Left colon (tissue), 2 donors: ENCODE measurements around the gene LIPT2. TPM values are rescaled to one million over a fixed set of nuclear protein-coding genes. Genes with fewer than 3 reads are reported as not detected.

Source experiments
- ATAC-seq: fragments of 200-7000 bp; cut with Tn5 transposase; one replicate; pipeline ENCODE4 v1.9.1; 2020; ENCODE audit warnings: mild to moderate bottlenecking, moderate library complexity
- DNase-seq, 2 donors: peaks; one replicate each; pipeline ENCODE4 v3.0.0-alpha.2; 2020
- intact Hi-C, 2 donors: fragments of 100-400 bp; cut with DNase I in 1 of 2; cut with micrococcal nuclease in 1 of 2; formaldehyde crosslinking; loops; one replicate each; pipeline versions ENCODE4 v1.11.2 to v1.14.0; 2022; cut with DNase I, micrococcal nuclease
- total RNA-seq, 2 donors: library from RNA; stranded (reverse); fragmentation: NEBNext Ultra II Directional; extraction: Animal tissue kit (Norgen Biotek cat#: 25700); gene quantifications; one replicate each; pipeline ENCODE4 v1.2.1, GENCODE V29; 2021
- donor health status: DM: no; HTN: no; CAD: no.
- donor health status: DM: yes; HTN: yes; CAD: no.

LIPT2 gene
- total RNA-seq, 2 donors from 2014 or later, result 2.5 to 3.4 TPM

- intact Hi-C loops, result loop anchor here (2.0 to 10.0 kb wide), 3 partner anchors 60 to 193 kb away; no protein-coding TSS in a partner anchor
Observed at GRCh38 chr11:74447720-74448119, 45.8 kb downstream of the LIPT2 start.

GRCh38 chr11:74446532-74446938, 47.0 kb downstream of the LIPT2 start:
- intact Hi-C loops, result loop anchor here (5.0 to 10.0 kb wide), 2 partner anchors 59 to 192 kb away; no protein-coding TSS in a partner anchor
- ATAC-seq (no peak), DNase-seq (no peak)

More at GRCh38 chr11:74447720-74448119, 45.8 kb downstream of the LIPT2 start:
- no peak for DNase-seq
- ATAC-seq, result no peak

- intact Hi-C loops, result loop anchor here in 1 of 2 donors (10.0 kb wide), 1 partner anchor 189 kb away; no protein-coding TSS in a partner anchor
- no peak for DNase-seq
- peak; percentile 17 for ATAC-seq
Observed at GRCh38 chr11:74444173-74444826, 49.2 kb downstream of the LIPT2 start.

- DNase-seq (peak; percentile 41 to 65), ATAC-seq (peak; percentile 77)
- intact Hi-C loops, result loop anchor here in 1 of 2 donors (10.0 kb wide), 1 partner anchor 188 kb away; no protein-coding TSS in a partner anchor
Observed at GRCh38 chr11:74443071-74443864, 50.3 kb downstream of the LIPT2 start.

- ATAC-seq, result peak; percentile 91
- intact Hi-C loops, result loop anchor here in 1 of 2 donors (10.0 kb wide), 1 partner anchor 188 kb away; no protein-coding TSS in a partner anchor
- no peak for DNase-seq
Observed at GRCh38 chr11:74442636-74443035, 50.9 kb downstream of the LIPT2 start.

Other genes with a start within 250 kb of the LIPT2 start
- gene P4HA3, start 182.1 kb downstream of the LIPT2 start, total RNA-seq, result under 1 TPM; 0.25 to 0.27 TPM
- 10 to 100 TPM in 1 of 2 donors, 1 to 10 TPM in 1; 9.9 to 14.3 TPM for gene PGM2L1, start 95.3 kb downstream of the LIPT2 start, total RNA-seq
- 10 to 100 TPM; 18.8 to 37.7 TPM for gene KCNE3, start 26.2 kb downstream of the LIPT2 start, total RNA-seq
- gene POLD3, start 98.9 kb upstream of the LIPT2 start, total RNA-seq, result 10 to 100 TPM; 21.0 to 33.3 TPM
- gene CHRDL2, start 237.7 kb upstream of the LIPT2 start, total RNA-seq, result 1 to 10 TPM in 1 of 2 donors, not detected in 1; 4.6 TPM